ENCODE measurements around the gene PLA2G10. TPM values are rescaled to one million over a fixed set of nuclear protein-coding genes. Genes with fewer than 3 reads are reported as not detected.

The PLA2G10 gene
- total RNA-seq, 1 donor from 2014 or later, result not detected

DNA sequence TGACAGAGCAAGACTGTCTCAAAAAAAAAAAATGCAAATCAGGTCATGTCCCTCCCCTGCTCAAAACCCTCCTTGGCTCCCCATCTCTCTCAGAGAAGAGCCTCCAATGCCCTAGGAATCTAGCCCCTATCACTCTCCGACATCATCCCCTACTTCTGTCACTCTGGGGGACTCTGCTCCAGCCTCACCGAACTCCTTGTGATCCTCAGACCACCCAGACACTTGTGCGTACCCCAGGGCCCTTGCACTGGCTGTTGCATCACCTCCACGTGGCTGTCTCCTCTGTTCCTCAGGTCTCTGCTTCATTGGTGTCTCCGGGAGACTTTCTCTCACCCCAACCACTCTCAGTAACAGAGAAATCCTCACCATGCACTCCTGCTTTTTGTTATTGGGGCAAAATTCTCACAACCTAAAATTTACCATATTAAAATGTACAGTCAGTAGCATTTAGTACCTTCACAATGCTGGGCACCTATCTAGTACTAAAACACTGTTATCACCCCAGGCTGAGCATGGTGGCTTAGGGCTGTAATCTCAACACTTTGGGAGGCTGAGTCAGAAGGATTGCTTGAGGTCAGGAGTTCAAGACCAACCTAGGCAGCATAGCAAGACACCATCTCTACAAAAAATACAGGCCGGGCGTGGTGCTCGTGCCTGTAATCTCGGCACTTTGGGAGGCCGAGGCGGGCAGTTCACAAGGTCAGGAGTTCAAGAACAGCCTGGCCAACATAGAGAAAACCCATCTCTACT is 15.2 kb downstream of the PLA2G10 start:
- no peak for DNase-seq (ENCODE audit: low spot score)
- Mint-ChIP-seq H3K27me3 (ENCODE audit: insufficient read depth, low read depth) (no peaks in the 10 kb centered on the region), H3K9me3 (peaks cover 3% of the 10 kb centered on the region), H3K36me3 (no peaks in the 10 kb centered on the region), H3K4me3 (no peak overlapping the region), H3K27ac (no peak overlapping the region), H3K4me1 (no peaks in the 10 kb centered on the region)
- no peak overlapping the region for H3K27ac ChIP-seq
- H4K20me1 ChIP-seq (ENCODE audit: low read depth), result no peaks in the 10 kb centered on the region
- H3K9ac ChIP-seq, result no peak overlapping the region
- H3K4me2 ChIP-seq, result no peak overlapping the region
- no peaks in the 10 kb centered on the region for H3K79me2 ChIP-seq (ENCODE audit: low read depth)
- no peak overlapping the region for H3K4me3 ChIP-seq
- H2AFZ ChIP-seq (replicated peaks), result no peak overlapping the region
- H3F3A ChIP-seq (ENCODE audit: low read depth), result no peaks in the 10 kb centered on the region
- no peaks in the 10 kb centered on the region for H3K27me3 ChIP-seq
- H3K9me3 ChIP-seq (ENCODE audit: low read depth), result no peaks in the 10 kb centered on the region
- no peaks in the 10 kb centered on the region for H3K36me3 ChIP-seq
- TF ChIP-seq EZH2phosphoT487 (IDR thresholded peaks at IDR 0.05) (no peak), EZH2 (IDR thresholded peaks at IDR 0.05) (no peak), CTCF (IDR thresholded peaks at IDR 0.05) (no peak)
- H3K4me1 ChIP-seq, result no peaks in the 10 kb centered on the region

DNA sequence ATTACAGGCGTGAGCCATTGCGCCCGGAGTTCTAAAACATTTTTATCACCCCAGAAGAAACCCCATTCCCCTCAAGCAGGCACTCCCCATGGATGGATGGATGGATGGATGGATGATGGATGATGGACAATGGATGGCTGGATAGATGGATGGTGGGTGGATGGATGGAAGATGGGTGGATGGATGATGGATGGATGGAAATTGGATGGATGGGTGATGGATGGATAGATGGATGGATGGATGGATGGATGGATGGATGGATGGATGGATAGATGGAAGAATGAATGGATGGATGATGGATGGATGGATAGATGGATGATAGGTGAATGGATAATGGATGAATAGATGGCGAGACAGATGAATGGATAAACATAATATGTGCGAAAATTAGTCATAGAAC is 16.5 kb downstream of the PLA2G10 start:
- H3K27ac ChIP-seq, result no peak overlapping the region
- H3K79me2 ChIP-seq (ENCODE audit: low read depth), result no peaks in the 10 kb centered on the region
- Mint-ChIP-seq H3K27me3 (ENCODE audit: insufficient read depth, low read depth) (no peaks in the 10 kb centered on the region), H3K36me3 (no peaks in the 10 kb centered on the region), H3K27ac (no peak overlapping the region), H3K4me3 (no peak overlapping the region), H3K4me1 (no peaks in the 10 kb centered on the region), H3K9me3 (peaks cover 3% of the 10 kb centered on the region)
- no peaks in the 10 kb centered on the region for H4K20me1 ChIP-seq (ENCODE audit: low read depth)
- H3F3A ChIP-seq (ENCODE audit: low read depth), result no peaks in the 10 kb centered on the region
- H3K9ac ChIP-seq, result no peak overlapping the region
- H3K36me3 ChIP-seq, result no peaks in the 10 kb centered on the region
- no peak for DNase-seq (ENCODE audit: low spot score)
- H3K4me3 ChIP-seq, result no peak overlapping the region
- no peaks in the 10 kb centered on the region for H3K9me3 ChIP-seq (ENCODE audit: low read depth)
- H3K4me2 ChIP-seq, result no peak overlapping the region
- TF ChIP-seq EZH2phosphoT487 (IDR thresholded peaks at IDR 0.05) (no peak), CTCF (IDR thresholded peaks at IDR 0.05) (no peak), EZH2 (IDR thresholded peaks at IDR 0.05) (no peak)
- no peaks in the 10 kb centered on the region for H3K4me1 ChIP-seq
- no peak overlapping the region for H2AFZ ChIP-seq (replicated peaks)
- no peaks in the 10 kb centered on the region for H3K27me3 ChIP-seq

DNA sequence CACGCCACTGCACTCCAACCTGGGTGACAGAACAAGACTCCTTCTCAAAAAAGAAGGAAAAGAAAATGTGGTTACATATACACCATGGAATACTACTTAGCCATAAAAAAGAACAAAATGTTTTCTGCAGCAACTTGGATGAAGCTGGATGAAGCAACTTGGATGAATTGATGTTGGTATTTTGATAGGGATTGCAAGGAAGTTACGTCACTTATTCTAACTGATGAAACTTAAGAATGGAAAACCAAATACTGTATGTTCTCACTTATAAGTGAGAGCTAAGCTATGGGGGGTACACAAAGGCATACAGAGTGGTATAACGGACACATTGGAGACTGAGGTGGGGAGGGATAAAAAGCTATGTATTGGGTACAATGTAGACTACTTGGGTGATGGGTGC is 17.5 kb downstream of the PLA2G10 start:
- no peak overlapping the region for H3K4me2 ChIP-seq
- no peaks in the 10 kb centered on the region for H3K4me1 Mint-ChIP-seq
- no peak overlapping the region for H3K4me3 ChIP-seq
- no peaks in the 10 kb centered on the region for H3K36me3 Mint-ChIP-seq
- H3K9ac ChIP-seq, result no peak overlapping the region
- H3K27me3 ChIP-seq, result no peaks in the 10 kb centered on the region
- H3K27ac ChIP-seq, result no peak overlapping the region
- no peaks in the 10 kb centered on the region for H3K4me1 ChIP-seq
- no peaks in the 10 kb centered on the region for H3K9me3 ChIP-seq (ENCODE audit: low read depth)
- DNase-seq (ENCODE audit: low spot score), result no peak
- H3F3A ChIP-seq (ENCODE audit: low read depth), result no peaks in the 10 kb centered on the region
- H3K9me3 Mint-ChIP-seq, result peaks cover 3% of the 10 kb centered on the region
- no peaks in the 10 kb centered on the region for H3K27me3 Mint-ChIP-seq (ENCODE audit: insufficient read depth, low read depth)
- H4K20me1 ChIP-seq (ENCODE audit: low read depth), result no peaks in the 10 kb centered on the region
- no peak overlapping the region for H2AFZ ChIP-seq (replicated peaks)
- no peak overlapping the region for H3K4me3 Mint-ChIP-seq
- H3K27ac Mint-ChIP-seq, result no peak overlapping the region
- TF ChIP-seq EZH2 (IDR thresholded peaks at IDR 0.05) (no peak), CTCF (IDR thresholded peaks at IDR 0.05) (no peak), EZH2phosphoT487 (IDR thresholded peaks at IDR 0.05) (no peak)
- H3K36me3 ChIP-seq, result no peaks in the 10 kb centered on the region
- H3K79me2 ChIP-seq (ENCODE audit: low read depth), result no peaks in the 10 kb centered on the region
